GM18502 (cell line): ENCODE measurements around the gene ATE1.
"Not testable (repeated sequence)": the region's sequence is repeated elsewhere in the genome, so short reads cannot be mapped to it uniquely, and the experiment has no call there.

Source experiments
- ATAC-seq: cut with Tn5 transposase; IDR thresholded peaks from one replicate; pipeline ENCODE4 v1.9.1; 2021; ENCODE audit warnings: mild to moderate bottlenecking; ENCODE audit not compliant: unreplicated experiment, poor library complexity

ATE1 gene

DNA sequence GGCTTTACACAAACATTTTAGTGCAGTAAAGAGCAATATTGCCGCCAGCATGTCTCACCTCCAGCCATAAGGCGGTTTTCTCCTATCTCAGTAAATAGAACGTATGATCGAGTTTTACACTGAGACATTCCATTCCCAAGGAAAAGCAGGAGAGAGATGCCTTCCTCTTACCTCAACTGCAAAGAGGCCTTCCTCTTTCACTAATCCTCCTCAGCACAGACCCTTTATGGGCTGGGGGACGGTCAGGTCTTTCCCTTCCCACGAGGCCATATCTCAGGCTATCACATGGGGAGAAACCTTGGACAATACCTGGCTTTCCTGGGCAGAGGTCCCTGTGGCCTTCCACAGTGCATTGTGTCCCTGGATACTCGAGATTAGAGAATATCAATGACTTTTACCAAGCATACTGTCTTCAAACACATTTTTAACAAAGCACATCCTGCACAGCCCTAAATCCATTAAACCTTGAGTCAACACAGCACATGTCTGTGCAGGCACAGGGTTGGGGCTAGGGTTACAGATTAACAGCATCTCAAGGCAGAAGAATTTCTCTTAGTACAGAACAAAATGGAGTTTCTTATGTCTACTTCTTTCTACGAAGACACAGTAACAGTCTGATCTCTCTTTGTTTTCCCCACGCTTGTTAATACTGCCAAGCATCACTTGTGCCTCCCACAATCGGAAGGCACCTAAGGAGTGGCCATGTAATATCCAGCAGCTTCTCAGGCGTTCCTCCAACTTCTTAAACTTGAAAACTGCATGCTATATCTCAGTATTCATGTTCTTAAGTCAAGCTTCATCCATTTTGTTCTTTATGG lies 2.6 kb upstream of the ATE1 start:
- ATAC-seq = not testable (repeated sequence)

DNA sequence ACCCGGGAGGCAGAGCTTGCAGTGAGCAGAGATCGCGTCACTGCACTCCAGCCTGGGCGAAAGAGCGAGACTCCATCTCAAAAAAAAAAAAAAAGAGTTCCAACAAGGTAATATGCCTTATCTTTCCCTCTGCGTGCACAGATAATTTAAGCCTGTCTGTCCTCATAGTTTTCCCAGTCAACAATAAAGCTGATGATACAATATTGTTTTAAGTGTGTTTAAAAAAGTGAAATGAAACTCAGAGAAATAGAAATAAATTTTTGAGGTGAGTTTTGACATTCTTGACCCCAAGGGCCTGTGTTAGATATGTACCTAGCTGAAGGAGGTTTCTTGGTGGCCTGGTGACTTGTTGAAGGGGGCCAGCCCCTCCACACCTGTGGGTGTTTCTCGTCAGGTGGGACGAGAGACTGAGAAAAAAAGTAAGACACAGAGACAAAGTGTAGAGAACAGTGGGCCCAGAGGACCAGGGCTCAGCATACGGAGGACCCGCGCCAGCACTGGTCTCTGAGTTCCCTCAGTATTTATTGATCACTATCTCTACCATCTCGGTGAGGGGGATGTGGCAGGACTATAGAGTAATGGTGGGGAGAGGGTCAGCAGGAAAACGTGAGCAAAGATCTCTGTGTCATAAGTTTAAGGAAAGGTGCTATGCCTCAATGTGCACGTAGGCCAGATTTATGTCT lies 1.9 kb upstream of the ATE1 start:
- ATAC-seq = not testable (repeated sequence)

DNA sequence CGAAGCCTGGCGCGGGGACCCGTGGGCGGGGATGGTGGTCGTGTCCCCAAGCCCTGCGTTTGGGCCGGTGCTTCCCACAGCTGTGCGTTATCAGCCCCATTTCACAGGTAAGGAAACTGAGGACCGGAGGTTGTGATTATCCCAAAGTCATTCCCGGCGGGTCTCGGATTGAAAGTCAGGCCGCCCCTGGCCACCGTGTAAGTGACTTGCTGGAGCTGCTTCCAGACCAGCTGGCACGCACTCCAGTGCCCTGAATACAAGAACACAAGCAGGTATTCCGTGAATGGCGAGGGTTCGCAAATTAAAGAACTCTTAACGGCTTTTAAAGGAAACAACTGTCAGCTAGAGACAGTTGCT lies 675 bp upstream of the ATE1 start:
- peak; percentile 9 for ATAC-seq

DNA sequence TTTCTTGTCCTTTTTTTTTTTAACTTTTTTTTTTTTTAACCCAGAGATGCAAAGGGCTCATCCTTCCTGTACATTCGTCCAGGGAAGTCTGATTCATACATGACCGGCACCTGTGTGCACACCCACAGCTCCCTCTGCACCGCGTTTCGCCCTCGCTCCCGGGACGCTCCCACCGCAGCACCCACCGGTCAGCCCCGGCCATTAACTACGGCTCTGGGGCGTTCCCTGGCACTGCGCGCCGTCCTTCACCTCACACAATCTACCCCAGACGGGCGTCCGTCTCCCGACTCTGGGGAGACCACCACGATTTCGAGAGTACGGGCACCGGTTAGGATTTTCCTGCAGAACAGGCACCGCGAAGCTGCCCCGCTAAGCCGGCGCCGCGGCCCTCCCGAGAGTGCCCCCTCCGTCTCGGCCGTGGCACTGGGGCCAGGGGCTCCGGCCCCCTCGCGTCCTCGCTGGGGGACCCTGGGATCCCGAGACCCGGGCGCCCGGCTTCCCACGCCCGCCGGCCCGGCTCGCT lies 452 bp downstream of the ATE1 start:
- peak; percentile 52 for ATAC-seq

DNA sequence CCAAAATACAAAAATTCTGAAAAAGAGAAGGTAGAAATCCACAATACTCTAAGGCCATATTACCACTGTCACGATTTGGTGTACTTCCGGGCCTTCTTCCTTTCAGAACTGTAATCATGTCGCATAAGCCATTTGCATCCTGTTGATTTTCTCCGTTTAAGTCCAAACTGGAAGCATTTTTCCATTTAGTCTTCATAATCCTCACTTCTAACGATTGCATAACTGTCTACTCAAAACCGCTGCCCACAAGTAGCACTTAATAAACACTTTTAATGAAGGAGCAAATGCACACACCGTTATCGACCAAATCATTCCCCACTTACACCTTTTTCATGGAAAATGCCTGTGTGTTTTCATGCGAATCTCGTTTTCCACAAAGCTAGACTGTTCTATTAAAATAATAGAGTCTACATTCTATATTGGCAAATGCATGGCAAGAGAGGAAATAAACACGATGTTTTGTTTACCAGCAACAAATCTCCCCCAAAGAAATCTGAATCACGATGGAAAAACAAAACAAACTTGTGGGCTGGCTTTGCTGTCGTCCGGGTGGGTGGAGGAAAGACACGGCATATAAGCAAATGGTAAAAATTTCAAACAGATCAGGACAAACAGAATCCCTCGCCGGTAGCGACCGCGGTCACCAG lies 1.0 kb downstream of the ATE1 start:
- peak; percentile 21 for ATAC-seq

DNA sequence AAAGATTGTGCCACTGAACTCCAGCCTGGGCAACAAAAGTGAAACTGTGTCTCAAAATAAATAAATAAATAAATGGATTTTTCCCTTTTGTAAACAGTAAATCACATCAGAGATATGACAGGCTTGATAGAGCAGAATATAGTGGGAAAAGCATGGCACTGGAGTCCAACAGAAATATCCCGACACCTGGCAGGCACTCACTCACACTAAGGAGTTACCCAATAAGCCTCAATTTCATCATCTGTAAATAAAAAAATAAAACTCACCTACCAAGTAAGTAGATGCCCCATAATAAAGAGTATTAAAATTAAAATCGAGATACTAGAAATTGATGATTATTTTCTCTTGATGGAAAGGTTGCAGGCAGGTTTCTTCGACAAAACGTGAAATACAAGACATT lies 1.7 kb downstream of the ATE1 start:
- no peak for ATAC-seq

DNA sequence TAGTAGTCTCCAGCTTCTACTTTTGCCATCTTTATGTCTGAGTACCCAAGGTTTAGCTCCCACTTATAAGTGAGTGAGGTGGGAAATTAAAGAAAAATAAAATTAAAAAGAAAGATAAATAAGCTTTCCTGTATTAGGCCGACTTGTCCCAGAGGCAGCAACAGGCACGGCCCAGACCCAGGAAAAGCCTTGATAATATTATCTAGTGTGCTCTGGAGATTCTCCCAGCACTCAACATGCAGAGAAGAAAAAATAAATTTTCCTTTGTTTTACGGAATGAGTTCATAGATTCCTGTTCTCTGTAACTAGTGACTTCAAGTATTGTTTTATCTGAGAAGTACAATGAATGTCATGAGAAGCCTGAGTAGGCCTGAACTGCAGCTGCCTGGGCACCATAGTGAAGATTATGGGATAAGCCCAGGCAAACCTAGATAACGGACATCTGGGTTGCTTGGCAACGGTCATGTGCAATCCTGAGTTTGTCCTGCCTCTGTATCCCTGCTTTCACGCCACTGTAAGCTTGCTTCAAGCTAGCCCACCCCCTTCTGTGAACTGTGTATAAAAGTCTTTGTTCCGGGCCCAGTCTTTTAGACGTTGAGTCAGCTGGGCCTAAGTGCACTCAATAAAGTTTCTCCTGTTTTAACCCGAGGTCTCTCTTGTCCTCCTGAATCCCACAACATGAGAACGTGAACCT lies 6.4 kb downstream of the ATE1 start:
- no peak for ATAC-seq

DNA sequence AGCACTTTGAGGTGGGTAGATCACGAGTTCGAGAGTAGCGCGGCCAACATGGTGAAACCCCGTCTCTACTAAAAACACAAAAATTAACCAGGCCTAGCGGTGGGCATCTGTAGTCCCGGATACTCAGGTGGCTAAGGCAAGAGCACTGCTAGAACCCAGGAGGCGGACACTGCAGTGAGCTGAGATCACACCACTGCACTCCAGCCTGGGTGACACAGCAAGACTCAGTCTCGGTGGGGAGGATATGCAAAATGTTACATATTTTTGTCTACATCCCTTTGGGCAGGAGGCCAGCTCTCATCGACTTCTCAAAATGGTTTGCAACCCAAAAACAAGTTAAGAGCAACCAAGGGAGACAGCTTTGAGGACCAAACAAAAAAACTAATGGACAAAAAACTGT lies 8.2 kb downstream of the ATE1 start:
- no peak for ATAC-seq

DNA sequence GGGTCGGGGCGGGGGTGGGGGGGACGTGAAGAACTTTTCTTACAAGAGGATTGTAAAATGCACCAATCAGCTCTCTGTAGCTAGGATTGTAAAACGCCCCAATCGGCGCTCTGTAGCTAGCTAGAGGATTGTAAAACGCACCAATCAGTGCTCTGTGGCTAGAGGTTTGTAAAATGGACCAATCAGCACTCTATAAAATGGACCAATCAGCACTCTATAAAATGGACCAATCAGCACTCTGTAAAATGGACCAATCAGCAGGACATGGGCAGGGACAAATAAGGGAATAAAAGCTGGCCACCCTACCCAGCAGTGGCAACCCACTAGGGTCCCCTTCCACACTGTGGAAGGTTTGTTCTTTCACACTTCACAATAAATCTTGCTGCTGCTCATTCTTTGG lies 9.0 kb downstream of the ATE1 start:
- not testable (repeated sequence) for ATAC-seq

DNA sequence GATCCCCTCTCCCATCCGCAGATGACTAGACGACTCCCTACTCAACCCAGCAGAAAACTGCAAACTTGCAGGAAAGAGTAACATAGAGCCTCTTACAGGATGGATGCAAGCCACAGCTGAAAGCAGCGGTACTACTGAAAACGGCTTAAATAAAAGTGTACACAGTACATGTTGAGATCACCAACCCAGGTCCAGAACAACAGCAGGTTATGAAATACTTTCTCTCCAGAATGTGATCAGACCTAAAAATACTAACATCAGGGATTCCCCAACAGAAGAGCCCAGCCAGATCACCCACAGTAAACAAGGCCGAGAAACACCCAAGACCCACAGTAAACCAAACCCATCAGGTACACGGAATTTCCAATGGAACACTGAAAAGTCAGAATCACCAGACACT lies 13.2 kb downstream of the ATE1 start:
- no peak for ATAC-seq

DNA sequence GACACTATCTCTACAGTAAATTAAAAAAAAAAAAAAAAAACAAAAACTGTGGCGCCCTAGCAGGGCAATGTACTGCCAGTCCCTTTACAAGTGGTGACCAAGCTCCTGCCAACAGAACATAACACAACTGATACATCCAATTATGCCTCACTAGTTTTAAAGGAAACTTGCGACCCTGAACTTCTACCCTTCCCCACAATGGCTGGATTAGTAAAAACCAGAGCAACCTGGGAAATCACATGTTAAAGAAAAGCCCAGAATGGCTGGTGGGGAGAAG lies 16.5 kb downstream of the ATE1 start:
- no peak for ATAC-seq

DNA sequence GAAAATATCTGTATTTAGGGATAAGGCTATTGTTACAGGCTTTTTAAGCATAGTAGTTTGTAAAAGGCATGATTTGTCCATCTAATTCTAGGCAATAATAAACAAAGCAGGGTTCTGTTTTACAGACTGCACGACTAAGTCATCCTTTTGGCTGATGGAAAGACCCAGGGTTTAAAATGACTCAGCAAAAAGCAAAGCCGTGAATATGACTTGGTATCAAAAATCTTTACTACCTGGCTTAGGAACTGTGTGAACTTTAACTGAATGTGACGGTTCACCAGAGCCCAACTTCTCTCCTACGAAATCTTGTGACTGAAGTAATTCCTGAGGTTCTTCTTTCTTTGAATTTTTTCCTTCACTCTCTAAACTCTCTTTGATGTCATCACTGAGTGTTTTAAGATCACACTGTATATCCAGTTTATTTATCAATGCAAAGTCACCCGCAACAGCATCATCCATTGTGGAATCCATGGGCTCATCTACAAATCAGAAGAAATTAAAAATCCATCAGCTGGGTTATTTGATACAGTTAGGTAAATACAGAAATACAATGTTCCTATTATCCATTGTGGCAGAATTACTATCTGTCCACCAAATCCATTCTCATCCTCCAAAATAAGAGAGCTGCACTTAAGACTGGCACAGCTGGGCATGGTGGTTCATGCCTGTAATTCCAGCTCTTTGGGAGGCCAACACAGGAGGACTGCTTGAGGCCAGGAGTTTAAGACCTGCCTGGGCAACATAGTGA lies 17.0 kb downstream of the ATE1 start:
- ATAC-seq = peak; percentile 55

DNA sequence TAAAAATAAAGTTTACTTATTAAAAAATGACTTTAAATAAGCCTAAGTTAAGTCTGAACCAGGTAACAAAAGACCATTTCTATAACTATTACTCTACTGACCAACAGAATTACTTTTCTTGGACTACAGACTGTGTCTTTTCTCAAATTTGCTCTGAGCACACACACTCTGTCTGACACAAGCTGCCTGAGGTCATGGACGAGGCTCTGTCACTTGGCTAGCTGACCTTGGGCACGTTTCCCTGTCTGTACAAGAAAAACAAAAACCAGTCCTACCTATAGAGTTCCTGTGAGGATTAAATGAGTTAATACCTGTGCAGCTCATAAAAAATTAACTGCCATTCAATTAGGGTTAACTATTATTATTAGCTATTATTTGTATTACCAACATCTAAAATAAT lies 22.9 kb downstream of the ATE1 start:
- no peak for ATAC-seq

DNA sequence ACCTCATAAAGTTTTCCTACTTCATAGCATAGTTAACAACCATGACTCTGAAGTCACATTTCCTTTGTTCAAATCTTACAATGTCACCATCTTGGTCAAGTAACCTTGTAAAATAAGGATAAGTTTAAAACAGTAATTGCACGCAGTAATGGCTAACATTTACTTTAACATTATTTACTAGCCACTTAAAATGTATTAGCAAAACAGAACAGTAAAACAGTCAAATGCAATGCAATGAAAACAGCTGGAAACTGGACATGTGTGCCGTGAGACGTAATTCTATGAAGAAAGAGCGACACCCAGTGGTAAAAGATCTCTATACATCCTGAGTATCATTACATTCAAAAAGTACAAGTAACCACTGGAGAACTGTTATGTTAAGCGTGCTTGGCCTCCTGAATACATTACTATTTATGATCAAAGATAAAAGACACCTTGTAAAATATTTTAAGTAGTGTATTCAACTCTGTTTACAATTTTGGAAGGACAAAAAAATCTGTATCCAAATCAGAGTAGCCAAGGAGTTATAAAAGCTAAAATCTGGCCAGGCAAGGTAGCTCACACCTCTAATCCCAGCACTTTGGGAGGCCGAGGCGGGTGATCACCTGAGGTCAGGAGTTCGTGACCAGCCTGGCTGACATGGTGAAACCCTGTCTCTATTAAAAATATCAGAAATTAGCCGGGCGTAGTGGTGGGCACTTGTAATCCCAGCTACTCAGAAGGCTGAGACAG lies 27.2 kb downstream of the ATE1 start:
- no peak for ATAC-seq

DNA sequence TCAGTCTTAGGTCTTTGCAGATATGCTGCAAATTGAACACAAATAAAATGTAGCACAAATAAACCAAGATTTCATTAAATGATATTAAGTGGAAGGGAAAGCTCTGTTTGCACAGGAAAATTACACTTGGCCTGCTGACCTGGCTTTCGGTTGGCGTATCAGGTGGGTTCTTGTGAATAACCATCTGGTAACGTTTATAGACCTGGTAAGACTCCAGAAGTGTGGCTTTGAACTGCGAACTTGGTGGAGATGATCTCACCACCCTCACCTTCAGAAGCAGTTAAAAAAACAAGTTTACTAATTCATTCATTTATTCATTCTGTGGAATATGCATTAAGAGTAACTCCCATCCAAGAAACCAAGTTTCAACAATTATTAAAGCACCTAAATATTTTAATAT lies 28.1 kb downstream of the ATE1 start:
- no peak for ATAC-seq

DNA sequence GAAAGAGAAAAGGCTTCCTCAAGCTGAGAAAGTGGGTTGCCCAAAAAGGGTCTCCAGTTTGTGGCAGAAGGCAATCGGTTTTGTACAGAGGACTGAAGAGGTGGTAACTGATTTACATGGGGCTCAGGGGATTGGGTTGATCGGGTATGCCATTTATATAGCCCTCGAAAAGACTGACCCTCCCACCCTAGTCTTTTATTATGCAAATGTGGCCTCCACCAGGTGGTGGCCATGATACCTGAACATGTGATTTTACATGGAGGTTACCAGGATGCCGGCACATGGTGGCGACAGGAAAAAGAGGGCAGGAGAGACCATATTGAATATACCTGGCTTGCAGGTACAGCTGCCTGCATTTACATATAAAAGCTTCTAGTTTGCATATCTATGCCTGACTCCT lies 36.7 kb downstream of the ATE1 start:
- no peak for ATAC-seq

DNA sequence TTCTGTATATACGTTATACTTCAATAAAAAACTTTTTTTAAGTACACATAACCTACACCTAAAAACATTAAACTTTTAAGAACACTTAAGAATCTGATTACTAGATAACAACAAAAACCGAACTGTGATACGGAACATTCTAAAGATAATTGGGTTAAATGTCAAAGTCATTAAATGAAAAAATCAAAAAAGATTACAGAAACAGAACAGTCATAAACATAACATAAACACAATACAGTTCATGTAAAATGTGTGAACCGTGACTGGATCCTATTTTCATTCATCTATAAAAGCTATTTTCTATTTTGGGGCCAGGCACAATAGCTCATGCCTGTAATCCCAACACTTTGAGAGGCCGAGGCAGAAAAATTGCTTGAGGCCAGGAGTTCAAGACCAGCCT lies 38.6 kb downstream of the ATE1 start:
- no peak for ATAC-seq

DNA sequence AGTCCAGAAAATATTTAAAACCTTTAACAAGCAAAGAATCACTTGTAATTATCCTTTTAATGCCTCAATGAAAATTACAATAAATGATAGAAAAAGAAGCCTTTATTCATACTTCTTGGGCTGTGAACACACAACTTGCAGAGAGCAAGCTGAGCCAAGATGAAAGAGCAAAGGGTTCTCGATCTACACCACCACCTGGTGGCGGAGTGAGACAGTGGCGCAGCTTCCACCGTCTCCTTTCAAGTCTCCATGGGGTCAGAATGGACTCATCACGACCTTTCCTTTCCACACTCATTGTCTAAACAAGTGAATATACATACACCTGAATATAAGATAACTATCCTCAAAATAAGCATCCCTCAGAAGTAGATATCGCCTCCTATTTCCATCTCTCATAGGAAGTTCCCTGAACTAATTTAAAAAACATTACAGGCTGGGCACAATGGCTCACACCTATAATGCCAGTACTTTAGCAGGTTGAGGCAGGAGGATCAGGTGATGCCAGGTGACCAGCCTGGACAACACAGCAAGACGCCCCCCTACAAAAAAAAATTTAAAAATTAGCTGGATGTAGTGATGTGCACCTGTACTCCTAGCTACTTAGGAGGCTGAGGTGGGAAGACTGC lies 40.7 kb downstream of the ATE1 start:
- ATAC-seq = no peak

DNA sequence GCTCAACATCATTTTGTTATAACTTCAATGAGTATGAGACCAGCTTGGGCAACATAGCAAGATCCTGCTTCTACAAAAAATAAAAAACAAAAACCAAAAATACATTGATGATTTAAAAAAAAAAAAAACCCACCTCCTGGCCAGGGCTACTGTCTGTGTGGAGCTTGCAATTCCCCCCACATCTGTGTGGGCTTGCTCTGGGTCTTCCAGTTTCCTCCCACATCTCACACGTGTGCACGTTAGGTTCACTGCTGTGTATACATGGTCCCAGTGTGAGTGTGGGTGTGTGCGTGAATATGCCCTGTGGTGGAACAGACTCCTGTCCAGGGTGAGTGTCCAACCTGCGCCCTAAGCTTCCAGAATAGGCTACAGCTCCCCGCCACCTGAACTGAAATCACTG lies 41.6 kb downstream of the ATE1 start:
- ATAC-seq = no peak
